Transverse colon (tissue), 4 donors: ENCODE results near the gene TFRC. TPM values are rescaled to one million over a fixed set of nuclear protein-coding genes. Genes with fewer than 3 reads are reported as not detected.
"Not testable (repeated sequence)": the region's sequence is repeated elsewhere in the genome, so short reads cannot be mapped to it uniquely, and the experiment has no call there.

Experiments
- DNase-seq: peaks from one replicate; pipeline ENCODE4 v3.0.0-alpha.2; 2019
- H3K27ac ChIP-seq, 4 donors: fragments of 200-600 bp; sonication (generic); 2 replicates each; pipeline ENCODE4 v1.5.1; 2016 to 2018; ENCODE audit warnings: inconsistent platforms in 4 of 4
- H3K27me3 ChIP-seq: fragments of 200-600 bp; sonication (generic); 2 replicates; pipeline ENCODE4 v1.5.1; 2017; ENCODE audit warnings: inconsistent platforms
- H3K36me3 ChIP-seq, 4 donors: fragments of 200-600 bp; sonication (generic); 2 replicates each; pipeline ENCODE4 v1.5.1; 2017 to 2019; ENCODE audit warnings: inconsistent platforms in 4 of 4
- H3K4me1 ChIP-seq, 4 donors: fragments of 200-600 bp; sonication (generic); 2 replicates each; pipeline ENCODE4 v1.5.1; 2017 to 2020; ENCODE audit warnings: inconsistent platforms in 4 of 4
- H3K4me3 ChIP-seq, 4 donors: fragments of 200-600 bp; sonication (generic); 1 replicate in 1 of 4; 2 replicates in 3 of 4; pipeline versions ENCODE4 v1.5.1 to v1.6.1; 2017 to 2019; ENCODE audit warnings: inconsistent platforms in 4 of 4
- H3K9me3 ChIP-seq, 2 donors: fragments of 200-600 bp; sonication (generic); 2 replicates each; pipeline ENCODE4 v1.5.1; 2017 to 2019; ENCODE audit warnings: inconsistent platforms in 2 of 2
- EP300 ChIP-seq: sonication (generic); formaldehyde crosslinking; IDR thresholded peaks from one replicate; pipeline ENCODE4 v1.6.1; 2017; ENCODE audit warnings: antibody characterized with exemption, low read depth
- POLR2A ChIP-seq: fragments of 450-650 bp; IDR thresholded peaks from one replicate; pipeline ENCODE4 v1.6.1; 2016; ENCODE audit warnings: antibody characterized with exemption, mild to moderate bottlenecking, moderate library complexity
- POLR2AphosphoS5 ChIP-seq, 3 donors: sonication (generic); formaldehyde crosslinking; IDR thresholded peaks; one replicate each; pipeline ENCODE4 v1.6.1; 2016; ENCODE audit warnings: antibody characterized with exemption in 3 of 3
- WGBS, 2 donors: methylation state at CpG; one replicate each; pipeline ENCODE4 v1.1.5; 2018; ENCODE audit warnings: low coverage in 1 of 2; 5-methylcytosine and 5-hydroxymethylcytosine counted together
- in situ Hi-C, 4 donors: fragments of 200-750 bp; cut with MboI; loops; one replicate each; pipeline versions ENCODE4 v1.15.0 to v1.15.1; 2017; ENCODE audit warnings: low sequenced_read_pairs in 3 of 4, low pct_ligation_motif_present in 1 of 4, low pct_unique_long_range_greater_than_20kb in 1 of 4
- intact Hi-C: fragments of 100-400 bp; cut with DNase I; formaldehyde crosslinking; loops from one replicate; pipeline ENCODE4 v1.15.1; 2023; ENCODE audit warnings: low total_unique reads
- total RNA-seq, 4 donors: library from RNA; depleted of rRNA; stranded (reverse); fragments of >200 nt; gene quantifications; one replicate each; pipeline ENCODE4 v1.1.0, GENCODE V29; 2016
- TF ChIP-seq, protein P1 (sequence below), 5 experiments: fragments of 200-600 bp in 3 of 5; fragments of 450-650 bp in 2 of 5; sonication (generic) in 3 of 5; IDR thresholded peaks; 1 replicate in 2 of 5; 2 replicates in 3 of 5; pipeline ENCODE4 v1.5.1; 2016 to 2017; ENCODE audit warnings: antibody characterized with exemption in 5 of 5, inconsistent platforms in 3 of 5, mild to moderate bottlenecking in 2 of 5, moderate library complexity in 1 of 5

Gene TFRC
- total RNA-seq, 4 donors from 2014 or later: 117 to 404 (median 181) TPM

DNA sequence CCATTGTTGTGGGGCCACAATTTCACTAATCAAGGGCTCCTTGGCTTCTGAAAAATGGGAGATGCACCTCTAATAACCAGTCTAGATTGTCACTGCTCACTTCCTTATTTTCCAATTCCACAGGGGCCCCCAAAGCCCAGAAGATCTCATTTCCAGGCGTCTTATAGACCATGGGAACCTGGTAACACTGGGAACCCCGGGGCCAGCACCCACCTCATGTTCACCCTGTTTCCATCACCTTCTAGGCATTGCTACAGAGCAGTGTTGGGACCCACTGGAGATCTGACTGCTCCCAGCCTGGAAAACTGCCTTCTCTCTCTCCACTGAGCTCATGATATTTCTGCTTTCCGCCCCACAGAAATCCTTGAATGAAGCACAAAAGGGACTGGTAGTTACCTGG, 61.5 kb downstream of the TFRC start:
- H3K27me3 ChIP-seq: no peaks in the 10 kb centered on the region
- H3K9me3 ChIP-seq: no peaks in the 10 kb centered on the region
- no peaks in the 10 kb centered on the region for H3K4me1 ChIP-seq
- intact Hi-C loops: no loop called here
- in situ Hi-C loops: no loop called here
- no peak for DNase-seq
- no peak overlapping the region for H3K27ac ChIP-seq
- no peak overlapping the region for H3K4me3 ChIP-seq
- no peaks in the 10 kb centered on the region for H3K36me3 ChIP-seq
- TF ChIP-seq EP300 (no peak), POLR2A (no peak)
- TF ChIP-seq, protein P1, sequence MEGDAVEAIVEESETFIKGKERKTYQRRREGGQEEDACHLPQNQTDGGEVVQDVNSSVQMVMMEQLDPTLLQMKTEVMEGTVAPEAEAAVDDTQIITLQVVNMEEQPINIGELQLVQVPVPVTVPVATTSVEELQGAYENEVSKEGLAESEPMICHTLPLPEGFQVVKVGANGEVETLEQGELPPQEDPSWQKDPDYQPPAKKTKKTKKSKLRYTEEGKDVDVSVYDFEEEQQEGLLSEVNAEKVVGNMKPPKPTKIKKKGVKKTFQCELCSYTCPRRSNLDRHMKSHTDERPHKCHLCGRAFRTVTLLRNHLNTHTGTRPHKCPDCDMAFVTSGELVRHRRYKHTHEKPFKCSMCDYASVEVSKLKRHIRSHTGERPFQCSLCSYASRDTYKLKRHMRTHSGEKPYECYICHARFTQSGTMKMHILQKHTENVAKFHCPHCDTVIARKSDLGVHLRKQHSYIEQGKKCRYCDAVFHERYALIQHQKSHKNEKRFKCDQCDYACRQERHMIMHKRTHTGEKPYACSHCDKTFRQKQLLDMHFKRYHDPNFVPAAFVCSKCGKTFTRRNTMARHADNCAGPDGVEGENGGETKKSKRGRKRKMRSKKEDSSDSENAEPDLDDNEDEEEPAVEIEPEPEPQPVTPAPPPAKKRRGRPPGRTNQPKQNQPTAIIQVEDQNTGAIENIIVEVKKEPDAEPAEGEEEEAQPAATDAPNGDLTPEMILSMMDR (IDR thresholded peaks at IDR 0.05): no peak
- WGBS, 2 donors: 77% methylated on average over 3 of the region's 3 CpGs; no CpG with 5 or more reads in 1 of the 2 donors

DNA sequence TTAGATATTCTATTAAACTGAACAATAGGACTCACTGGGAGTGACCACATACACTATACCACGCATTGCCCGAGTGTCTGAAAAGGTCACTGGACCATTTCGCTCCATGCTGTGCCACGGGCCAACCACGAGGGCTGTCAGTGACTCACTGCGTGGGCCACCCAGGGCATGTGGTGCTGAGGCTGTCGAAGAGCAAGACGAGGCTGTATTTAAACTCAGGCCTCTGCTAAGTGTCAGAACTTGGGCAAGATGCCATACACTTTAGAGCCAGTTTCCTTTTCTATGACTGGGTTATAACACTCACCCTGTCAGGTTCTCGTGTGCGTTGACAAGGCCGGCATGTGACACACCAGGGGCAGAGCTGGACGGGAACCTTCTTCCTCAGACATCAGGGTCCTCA, 62.3 kb downstream of the TFRC start:
- H3K9me3 ChIP-seq, intact Hi-C loops, H3K4me1 ChIP-seq, DNase-seq, H3K27ac ChIP-seq, H3K36me3 ChIP-seq, H3K4me3 ChIP-seq, in situ Hi-C loops, H3K27me3 ChIP-seq: not testable (repeated sequence)
- 48% methylated on average over 12 of the region's 12 CpGs; no CpG with 5 or more reads in 1 of the 2 donors for WGBS, 2 donors

DNA sequence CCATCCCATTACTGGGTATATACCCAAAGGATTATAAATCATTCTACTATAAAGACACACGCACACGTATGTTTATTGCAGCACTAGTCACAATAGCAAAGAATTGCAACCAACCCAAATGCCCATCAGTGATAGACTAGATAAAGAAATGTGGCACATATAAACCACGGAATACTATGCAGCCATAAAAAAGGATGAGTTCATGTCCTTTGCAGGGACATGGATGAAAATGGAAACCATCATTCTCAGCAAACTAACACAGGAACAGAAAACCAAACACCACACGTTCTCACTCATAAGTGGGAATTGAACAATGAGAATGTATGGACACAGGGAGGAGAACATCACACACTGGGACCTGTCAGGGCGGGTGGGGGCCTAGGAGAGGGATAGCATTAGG, 63.7 kb downstream of the TFRC start:
- H3K27me3 ChIP-seq, H3K36me3 ChIP-seq, in situ Hi-C loops, H3K4me3 ChIP-seq, H3K27ac ChIP-seq, H3K9me3 ChIP-seq, intact Hi-C loops, H3K4me1 ChIP-seq, DNase-seq: not testable (repeated sequence)
- 84 to 88% methylated on average over 5 of the region's 5 CpGs for WGBS, 2 donors

DNA sequence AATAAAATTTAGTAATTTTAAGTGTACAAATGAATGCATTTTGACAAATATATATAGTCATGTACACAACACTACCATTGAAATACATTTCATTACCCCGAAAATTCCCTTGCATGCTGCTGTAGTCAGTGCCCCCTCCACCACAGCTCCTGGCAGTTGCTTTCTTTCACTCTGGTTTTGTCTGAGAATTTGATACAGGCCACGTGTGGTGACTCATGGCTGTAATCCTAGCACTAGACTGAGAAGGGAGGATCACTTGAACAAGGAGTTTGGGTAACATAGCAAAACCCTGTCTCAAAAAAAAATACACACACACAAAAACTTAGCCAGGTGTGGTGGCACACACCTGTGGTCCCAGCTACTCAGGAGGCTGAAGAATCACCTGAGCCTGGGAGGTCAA, 65.4 kb downstream of the TFRC start:
- whole genome bisulfite sequencing, 2 donors: 67 to 71% methylated on average over 2 of the region's 2 CpGs

GRCh38 chr3:196016059-196016458, 65.8 kb downstream of the TFRC start:
- WGBS, 2 donors: 94 to 95% methylated on average over 1 of the region's 1 CpG
- no peaks in the 10 kb centered on the region for H3K36me3 ChIP-seq

More for the DNA sequence above, 65.4 kb downstream of the TFRC start:
- H3K27ac ChIP-seq: no peak overlapping the region
- in situ Hi-C loops: no loop called here
- no peak for DNase-seq
- H3K36me3 ChIP-seq: no peaks in the 10 kb centered on the region
- no peaks in the 10 kb centered on the region for H3K4me1 ChIP-seq
- intact Hi-C loops: no loop called here
- H3K9me3 ChIP-seq: no peaks in the 10 kb centered on the region
- H3K27me3 ChIP-seq: no peaks in the 10 kb centered on the region
- TF ChIP-seq, protein P1 (IDR thresholded peaks at IDR 0.05): no peak
- TF ChIP-seq POLR2A (no peak), POLR2AphosphoS5 (IDR thresholded peaks at IDR 0.05) (no peak), EP300 (no peak)
- H3K4me3 ChIP-seq: no peak overlapping the region

More at GRCh38 chr3:196016059-196016458, 65.8 kb downstream of the TFRC start:
- intact Hi-C loops (no loop called here), in situ Hi-C loops (no loop called here)
- no peak overlapping the region for H3K4me3 ChIP-seq
- H3K27me3 ChIP-seq: no peaks in the 10 kb centered on the region
- no peak for DNase-seq
- H3K9me3 ChIP-seq: no peaks in the 10 kb centered on the region
- H3K27ac ChIP-seq: no peak overlapping the region
- H3K4me1 ChIP-seq: no peaks in the 10 kb centered on the region
- TF ChIP-seq EP300: no peak
- TF ChIP-seq, protein P1 (IDR thresholded peaks at IDR 0.05): no peak
- TF ChIP-seq POLR2A: no peak
- no peak for TF ChIP-seq POLR2AphosphoS5 (IDR thresholded peaks at IDR 0.05)
